Neural progenitor cell (in vitro differentiated cells): ENCODE results near the gene PCED1A. TPM values are rescaled to one million over a fixed set of nuclear protein-coding genes. Genes with fewer than 3 reads are reported as not detected.

Experiments
- DNase-seq: peaks from one replicate; pipeline ENCODE4 v3.0.0-alpha.2; 2016; ENCODE audit warnings: low spot score
- H2AFZ ChIP-seq: fragments of 200-600 bp; sonication (generic); replicated peaks from 2 replicates; pipeline ENCODE4 v1.6.1; 2016; ENCODE audit warnings: antibody characterized with exemption
- H3F3A ChIP-seq: fragments of 200-600 bp; sonication (generic); 2 replicates; pipeline ENCODE4 v1.6.1; 2016; ENCODE audit warnings: antibody characterized with exemption, low read depth
- H3K27ac ChIP-seq: fragments of 200-600 bp; sonication (generic); 2 replicates; pipeline ENCODE4 v1.5.1; 2016; ENCODE audit warnings: mild to moderate bottlenecking
- H3K27me3 ChIP-seq: fragments of 200-600 bp; sonication (generic); 2 replicates; pipeline ENCODE4 v1.6.1; 2016; ENCODE audit warnings: mild to moderate bottlenecking, moderate library complexity
- H3K36me3 ChIP-seq: fragments of 200-600 bp; sonication (generic); 2 replicates; pipeline ENCODE4 v1.5.1; 2016
- H3K4me1 ChIP-seq: fragments of 200-600 bp; sonication (generic); 2 replicates; pipeline ENCODE4 v1.6.1; 2016; ENCODE audit warnings: mixed run types
- H3K4me2 ChIP-seq: fragments of 200-600 bp; sonication (generic); 2 replicates; pipeline ENCODE4 v1.6.1; 2016
- H3K4me3 ChIP-seq: fragments of 200-600 bp; sonication (generic); 2 replicates; pipeline ENCODE4 v1.5.1; 2016
- H3K79me2 ChIP-seq: fragments of 200-600 bp; sonication (generic); 2 replicates; pipeline ENCODE4 v1.6.1; 2016; ENCODE audit warnings: low read depth
- H3K9ac ChIP-seq: fragments of 200-600 bp; sonication (generic); 2 replicates; pipeline ENCODE4 v1.6.1; 2016
- H3K9me3 ChIP-seq: fragments of 200-600 bp; sonication (generic); 2 replicates; pipeline ENCODE4 v1.5.1; 2016; ENCODE audit warnings: low read depth
- H4K20me1 ChIP-seq: fragments of 200-600 bp; sonication (generic); 2 replicates; pipeline ENCODE4 v1.6.1; 2016; ENCODE audit warnings: low read depth
- H3K27ac Mint-ChIP-seq: 3 replicates; pipeline ENCODE4 v1.8.0; 2021; ENCODE audit warnings: mixed read lengths
- H3K27me3 Mint-ChIP-seq: 2 replicates; pipeline ENCODE4 v1.8.0; 2022; ENCODE audit warnings: low read depth, mild to moderate bottlenecking, inconsistent platforms, moderate library complexity, mixed read lengths; ENCODE audit not compliant: insufficient read depth
- H3K36me3 Mint-ChIP-seq: 3 replicates; pipeline ENCODE4 v1.8.0; 2021; ENCODE audit warnings: mixed read lengths
- H3K4me1 Mint-ChIP-seq: 3 replicates; pipeline ENCODE4 v1.8.0; 2021; ENCODE audit warnings: mixed read lengths
- H3K4me3 Mint-ChIP-seq: 3 replicates; pipeline ENCODE4 v1.8.0; 2021; ENCODE audit warnings: mild to moderate bottlenecking, moderate library complexity, mixed read lengths
- H3K9me3 Mint-ChIP-seq: 3 replicates; pipeline ENCODE4 v1.8.0; 2020; ENCODE audit warnings: mixed read lengths
- EZH2 ChIP-seq: fragments of 200-600 bp; sonication (generic); IDR thresholded peaks from 2 replicates; pipeline ENCODE4 v1.6.1; 2017; ENCODE audit warnings: antibody characterized with exemption, mild to moderate bottlenecking, moderate library complexity
- EZH2phosphoT487 ChIP-seq: fragments of 200-600 bp; sonication (generic); IDR thresholded peaks from 2 replicates; pipeline ENCODE4 v1.6.1; 2017; ENCODE audit warnings: antibody characterized with exemption
- total RNA-seq: library from RNA; depleted of rRNA; stranded (reverse); fragments of >200 nt; gene quantifications from 2 replicates; pipeline ENCODE4 v1.2.3, GENCODE V29; 2015; ENCODE audit warnings: low replicate concordance
- TF ChIP-seq, protein P1 (sequence below): fragments of 200-600 bp; sonication (generic); IDR thresholded peaks from 2 replicates; pipeline ENCODE4 v1.5.1; 2017; ENCODE audit warnings: antibody characterized with exemption, mild to moderate bottlenecking

Gene PCED1A
- total RNA-seq, 1 donor from 2014 or later: 14.6 TPM

DNA sequence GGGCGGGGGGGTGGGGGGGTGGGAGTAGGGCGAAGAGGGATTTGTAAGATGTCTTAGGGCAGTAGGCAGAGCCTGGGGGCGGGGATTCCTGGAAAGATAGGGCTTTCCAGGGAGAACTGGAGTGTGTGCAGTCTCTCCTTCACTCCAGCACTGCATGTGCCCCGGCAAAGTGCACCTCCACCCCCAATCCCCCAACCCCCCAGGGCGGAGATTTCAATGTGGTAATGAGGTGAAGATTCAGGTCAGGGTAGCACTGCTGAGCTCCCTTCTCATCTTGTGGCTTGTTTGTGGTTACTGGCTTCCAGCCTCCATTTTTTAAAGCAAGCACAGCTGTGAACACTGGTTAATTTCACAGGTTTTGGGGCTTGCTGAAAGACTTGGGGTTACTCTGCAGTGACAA, 18.4 kb downstream of the PCED1A start:
- no peak overlapping the region for H3K27ac Mint-ChIP-seq
- peaks cover 14% of the 10 kb centered on the region for H3K27me3 Mint-ChIP-seq
- H4K20me1 ChIP-seq: no peaks in the 10 kb centered on the region
- no peaks in the 10 kb centered on the region for H3K9me3 ChIP-seq
- H3K79me2 ChIP-seq: no peaks in the 10 kb centered on the region
- peaks cover 19% of the 10 kb centered on the region for H3F3A ChIP-seq
- peaks cover 16% of the 10 kb centered on the region for H3K4me1 Mint-ChIP-seq
- H3K27me3 ChIP-seq: peaks cover 56% of the 10 kb centered on the region
- no peaks in the 10 kb centered on the region for H3K36me3 ChIP-seq
- H3K9ac ChIP-seq: no peak overlapping the region
- no peak overlapping the region for H3K4me3 Mint-ChIP-seq
- H3K4me3 ChIP-seq: no peak overlapping the region
- peak; percentile 26 for DNase-seq
- peaks cover 20% of the 10 kb centered on the region for H3K4me1 ChIP-seq
- no peaks in the 10 kb centered on the region for H3K36me3 Mint-ChIP-seq
- H3K27ac ChIP-seq: no peak overlapping the region
- peaks cover 9% of the 10 kb centered on the region for H3K9me3 Mint-ChIP-seq
- H2AFZ ChIP-seq: peak overlapping the region; percentile 44
- H3K4me2 ChIP-seq: no peak overlapping the region
- no peak for TF ChIP-seq EZH2phosphoT487
- TF ChIP-seq, protein P1, sequence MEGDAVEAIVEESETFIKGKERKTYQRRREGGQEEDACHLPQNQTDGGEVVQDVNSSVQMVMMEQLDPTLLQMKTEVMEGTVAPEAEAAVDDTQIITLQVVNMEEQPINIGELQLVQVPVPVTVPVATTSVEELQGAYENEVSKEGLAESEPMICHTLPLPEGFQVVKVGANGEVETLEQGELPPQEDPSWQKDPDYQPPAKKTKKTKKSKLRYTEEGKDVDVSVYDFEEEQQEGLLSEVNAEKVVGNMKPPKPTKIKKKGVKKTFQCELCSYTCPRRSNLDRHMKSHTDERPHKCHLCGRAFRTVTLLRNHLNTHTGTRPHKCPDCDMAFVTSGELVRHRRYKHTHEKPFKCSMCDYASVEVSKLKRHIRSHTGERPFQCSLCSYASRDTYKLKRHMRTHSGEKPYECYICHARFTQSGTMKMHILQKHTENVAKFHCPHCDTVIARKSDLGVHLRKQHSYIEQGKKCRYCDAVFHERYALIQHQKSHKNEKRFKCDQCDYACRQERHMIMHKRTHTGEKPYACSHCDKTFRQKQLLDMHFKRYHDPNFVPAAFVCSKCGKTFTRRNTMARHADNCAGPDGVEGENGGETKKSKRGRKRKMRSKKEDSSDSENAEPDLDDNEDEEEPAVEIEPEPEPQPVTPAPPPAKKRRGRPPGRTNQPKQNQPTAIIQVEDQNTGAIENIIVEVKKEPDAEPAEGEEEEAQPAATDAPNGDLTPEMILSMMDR: no peak
- no peak for TF ChIP-seq EZH2

DNA sequence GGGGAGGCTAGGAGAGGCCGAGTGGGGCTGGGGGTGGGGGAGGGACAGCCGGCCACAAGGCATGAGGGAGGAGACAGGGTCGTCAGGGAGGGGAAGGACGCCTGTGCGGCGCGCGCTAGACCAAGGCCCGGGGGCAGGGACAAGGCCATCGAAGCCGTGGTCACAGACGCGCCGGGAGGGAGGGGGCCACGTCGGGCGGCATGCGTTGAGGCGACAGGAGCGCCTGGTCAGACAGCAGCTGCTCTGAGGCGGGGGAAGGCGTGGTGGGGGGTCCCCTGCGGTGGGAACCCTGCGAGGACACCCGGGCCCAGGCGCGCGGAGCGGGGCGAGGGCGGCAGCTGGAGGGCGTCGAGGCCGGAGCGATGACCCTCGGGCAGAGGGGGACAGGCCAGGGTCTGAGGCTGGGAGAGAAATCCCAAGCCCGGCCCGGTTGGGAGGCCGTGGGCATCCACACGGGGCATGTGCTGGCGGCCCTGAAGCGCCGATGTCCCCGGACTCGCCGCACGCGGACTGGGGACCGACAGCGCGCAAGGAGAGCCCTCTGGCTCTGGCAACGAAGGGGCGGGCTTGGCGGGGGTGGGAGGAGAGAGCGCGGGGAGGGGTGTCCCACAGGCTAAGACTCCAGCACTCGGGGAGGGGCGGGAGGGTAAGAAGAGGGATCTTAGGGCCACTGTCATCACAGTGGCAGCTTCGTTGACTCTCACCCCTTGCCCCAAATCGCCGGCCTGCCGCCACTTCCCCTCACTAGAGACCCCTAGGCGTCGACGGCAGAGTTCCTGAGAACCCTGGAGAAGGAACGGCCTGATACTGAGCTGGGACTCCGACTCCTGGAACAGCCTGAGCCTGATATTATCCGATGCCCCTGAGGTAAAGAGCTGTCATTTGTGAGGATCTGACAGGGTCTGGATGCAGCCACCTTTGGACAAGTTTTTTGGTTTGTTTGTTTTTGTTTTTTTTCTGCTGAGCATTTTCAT, 19.3 kb downstream of the PCED1A start:
- Mint-ChIP-seq H3K9me3 (peaks cover 9% of the 10 kb centered on the region), H3K36me3 (no peaks in the 10 kb centered on the region), H3K4me3 (peak overlapping the region; percentile 22), H3K27me3 (peaks cover 14% of the 10 kb centered on the region), H3K27ac (peak overlapping the region; percentile 30), H3K4me1 (peaks cover 16% of the 10 kb centered on the region)
- TF ChIP-seq EZH2: peak; percentile 77
- peak; percentile 63 for TF ChIP-seq EZH2phosphoT487
- TF ChIP-seq, protein P1: peak; percentile 1
- Histone ChIP-seq H3K9me3 (no peaks in the 10 kb centered on the region), H3K79me2 (no peaks in the 10 kb centered on the region), H3K4me1 (peaks cover 20% of the 10 kb centered on the region), H3F3A (peaks cover 19% of the 10 kb centered on the region), H3K27me3 (peaks cover 47% of the 10 kb centered on the region), H3K36me3 (no peaks in the 10 kb centered on the region), H3K4me3 (peak overlapping the region; percentile 25), H3K4me2 (peak overlapping the region; percentile 48), H3K9ac (no peak overlapping the region), H3K27ac (no peak overlapping the region), H4K20me1 (no peaks in the 10 kb centered on the region), H2AFZ (peak overlapping the region; percentile 73)
- DNase-seq: peak; percentile 61

DNA sequence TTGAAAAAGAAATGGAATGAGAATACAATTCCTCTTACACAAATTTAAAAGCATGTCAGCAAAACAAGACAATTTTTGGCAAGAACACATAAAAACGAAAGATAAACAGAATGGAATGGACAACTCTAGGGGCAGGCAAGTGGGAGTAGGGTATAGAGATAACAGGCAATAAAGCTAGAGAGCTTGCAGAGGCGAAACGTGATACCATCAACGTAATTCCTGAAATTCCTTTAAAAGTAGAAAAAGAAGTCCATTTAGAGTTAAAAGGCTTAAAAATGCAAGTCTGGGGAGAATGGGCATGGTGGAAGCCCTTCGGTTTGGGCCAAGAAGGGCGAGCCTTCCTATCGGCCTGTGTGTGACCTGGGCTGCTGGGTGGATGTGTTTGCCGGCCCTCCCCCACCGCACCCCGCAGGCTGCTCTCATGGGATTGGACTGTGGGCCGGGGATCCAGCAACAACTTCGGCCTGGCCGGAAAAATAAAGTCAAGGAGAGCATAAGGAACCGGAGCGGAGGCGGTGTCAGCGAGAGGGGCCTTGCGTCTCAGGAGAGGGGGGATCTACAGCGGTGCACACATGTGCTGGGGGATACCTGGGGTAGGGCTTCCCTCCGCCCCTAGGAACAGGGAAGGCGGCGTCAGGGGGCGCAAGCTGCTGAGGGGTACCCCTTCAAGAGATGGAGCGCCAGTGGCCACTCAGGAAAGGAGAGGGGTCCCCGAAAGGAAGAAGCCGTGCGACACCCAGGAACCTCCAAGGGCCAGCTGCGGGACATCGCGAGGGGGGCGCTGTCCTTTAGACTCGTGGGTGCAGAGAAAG, 20.2 kb downstream of the PCED1A start:
- no peaks in the 10 kb centered on the region for H3K79me2 ChIP-seq
- no peak overlapping the region for H3K9ac ChIP-seq
- H3K4me1 ChIP-seq: peaks cover 17% of the 10 kb centered on the region
- Mint-ChIP-seq H3K9me3 (peaks cover 9% of the 10 kb centered on the region), H3K27me3 (peaks cover 17% of the 10 kb centered on the region), H3K27ac (peak overlapping the region; percentile 8), H3K4me3 (peak overlapping the region; percentile 17), H3K36me3 (no peaks in the 10 kb centered on the region), H3K4me1 (peaks cover 13% of the 10 kb centered on the region)
- TF ChIP-seq EZH2 (no peak), EZH2phosphoT487 (peak; percentile 66)
- TF ChIP-seq, protein P1: peak; percentile 6
- H3K36me3 ChIP-seq: no peaks in the 10 kb centered on the region
- H3K9me3 ChIP-seq: no peaks in the 10 kb centered on the region
- peak overlapping the region; percentile 25 for H3K4me3 ChIP-seq
- DNase-seq: peak; percentile 43
- no peak overlapping the region for H3K27ac ChIP-seq
- H2AFZ ChIP-seq: peak overlapping the region; percentile 73
- H3K4me2 ChIP-seq: peak overlapping the region; percentile 48
- H3F3A ChIP-seq: peaks cover 19% of the 10 kb centered on the region
- H3K27me3 ChIP-seq: peaks cover 40% of the 10 kb centered on the region
- H4K20me1 ChIP-seq: no peaks in the 10 kb centered on the region
